ENCODE measurements around the gene TGFBR1.

TGFBR1 gene

GRCh38 chr9:99108131-99108530 is 3.2 kb downstream of the TGFBR1 start:
- no peak for DNase-seq

GRCh38 chr9:99109522-99109921 is 4.6 kb downstream of the TGFBR1 start:
- peak; percentile 81 for DNase-seq

GRCh38 chr9:99112750-99113413 is 8.0 kb downstream of the TGFBR1 start:
- DNase-seq: no peak

- DNase-seq: no peak
Measured at GRCh38 chr9:99113414-99114048, 8.6 kb downstream of the TGFBR1 start.

- DNase-seq: no peak
Measured at GRCh38 chr9:99114049-99114440, 9.1 kb downstream of the TGFBR1 start.

GRCh38 chr9:99114846-99115500 is 10.1 kb downstream of the TGFBR1 start:
- DNase-seq: no peak

- DNase-seq: peak; percentile 40
Measured at GRCh38 chr9:99116003-99116411, 11.1 kb downstream of the TGFBR1 start.

GRCh38 chr9:99118782-99119466 is 14.0 kb downstream of the TGFBR1 start:
- DNase-seq: no peak

- DNase-seq: no peak
Measured at GRCh38 chr9:99119976-99120655, 15.2 kb downstream of the TGFBR1 start.

GRCh38 chr9:99121604-99122003 is 16.7 kb downstream of the TGFBR1 start:
- DNase-seq: no peak

- no peak for DNase-seq
Measured at GRCh38 chr9:99124534-99125255, 19.8 kb downstream of the TGFBR1 start.

GRCh38 chr9:99125446-99125845 is 20.5 kb downstream of the TGFBR1 start:
- DNase-seq: no peak

GRCh38 chr9:99126312-99126711 is 21.4 kb downstream of the TGFBR1 start:
- DNase-seq: no peak

- DNase-seq: peak; percentile 73
Measured at GRCh38 chr9:99127356-99128132, 22.6 kb downstream of the TGFBR1 start.

GRCh38 chr9:99128133-99128406 is 23.2 kb downstream of the TGFBR1 start:
- DNase-seq: no peak

- no peak for DNase-seq
Measured at GRCh38 chr9:99129091-99129490, 24.2 kb downstream of the TGFBR1 start.

GRCh38 chr9:99130069-99130468 is 25.2 kb downstream of the TGFBR1 start:
- no peak for DNase-seq

- no peak for DNase-seq
Measured at GRCh38 chr9:99133145-99133544, 28.2 kb downstream of the TGFBR1 start.

- DNase-seq: peak; percentile 87
Measured at GRCh38 chr9:99134893-99135341, 30.0 kb downstream of the TGFBR1 start.

GRCh38 chr9:99135456-99135855 is 30.5 kb downstream of the TGFBR1 start:
- DNase-seq: no peak

GRCh38 chr9:99137225-99137624 is 32.3 kb downstream of the TGFBR1 start:
- DNase-seq: no peak

- no peak for DNase-seq
Measured at GRCh38 chr9:99137891-99138290, 33.0 kb downstream of the TGFBR1 start.
